Keratinocyte (primary cell): Measurements from ENCODE around the gene INPP5B. TPM values are rescaled to one million over a fixed set of nuclear protein-coding genes. Genes with fewer than 3 reads are reported as not detected.

ENCODE experiments used
- DNase-seq: peaks from one replicate; pipeline ENCODE4 v3.0.0-alpha.2; 2011; ENCODE audit warnings: low read depth, missing footprints, low spot score
- FAIRE-seq: peaks from 2 replicates; lab custom pipeline; 2011; peaks lifted over from hg19 to GRCh38; lab: Jason Lieb, UNC
- H2AFZ ChIP-seq: 2 replicates; pipeline ENCODE4 v1.6.0; 2012; ENCODE audit warnings: low read length, control low read depth, inconsistent platforms; ENCODE audit not compliant: control insufficient read depth
- H3K27ac ChIP-seq: 2 replicates; pipeline ENCODE4 v1.5.1; 2011; ENCODE audit warnings: low read length; ENCODE audit not compliant: control insufficient read depth, insufficient read depth
- H3K27me3 ChIP-seq: 3 replicates; pipeline ENCODE4 v1.6.0; 2011; ENCODE audit warnings: low read length; ENCODE audit not compliant: control insufficient read depth, insufficient read depth; ENCODE audit errors: extremely low read depth
- H3K36me3 ChIP-seq, 2 experiments: 2 replicates in 1 of 2; 3 replicates in 1 of 2; pipeline ENCODE4 v1.5.1; 2011; ENCODE audit warnings: low read length in 2 of 2, mild to moderate bottlenecking in 1 of 2; ENCODE audit not compliant: control insufficient read depth in 2 of 2, insufficient read depth in 2 of 2; ENCODE audit errors: extremely low read depth in 1 of 2
- H3K4me1 ChIP-seq: 3 replicates; pipeline ENCODE4 v1.5.1; 2011; ENCODE audit warnings: low read length; ENCODE audit not compliant: control insufficient read depth, insufficient read depth; ENCODE audit errors: extremely low read depth
- H3K4me2 ChIP-seq: 3 replicates; pipeline ENCODE4 v1.6.0; 2011; ENCODE audit warnings: low read depth, low read length; ENCODE audit not compliant: control insufficient read depth, insufficient read depth; ENCODE audit errors: extremely low read depth
- H3K4me3 ChIP-seq, 3 experiments: fragments of 200-600 bp in 1 of 3; sonication (generic) in 1 of 3; 2 replicates in 2 of 3; 3 replicates in 1 of 3; pipeline ENCODE4 v1.5.1; 2011 to 2016; ENCODE audit warnings: low read length in 3 of 3, mild to moderate bottlenecking in 3 of 3, control low read depth in 2 of 3, inconsistent platforms in 1 of 3, low read depth in 1 of 3, mixed read lengths in 1 of 3, mixed run types in 1 of 3, moderate library complexity in 1 of 3; ENCODE audit not compliant: control insufficient read depth in 2 of 3, insufficient read depth in 2 of 3; ENCODE audit errors: extremely low read depth in 1 of 3
- H3K79me2 ChIP-seq: 2 replicates; pipeline ENCODE4 v1.6.0; 2012; ENCODE audit warnings: low read length; ENCODE audit not compliant: control insufficient read depth, insufficient read depth
- H3K9ac ChIP-seq: 3 replicates; pipeline ENCODE4 v1.6.0; 2011; ENCODE audit warnings: low read length; ENCODE audit not compliant: control insufficient read depth, insufficient read depth; ENCODE audit errors: extremely low read depth
- H3K9me1 ChIP-seq: 3 replicates; pipeline ENCODE4 v1.6.0; 2011; ENCODE audit warnings: low read length; ENCODE audit not compliant: control insufficient read depth, insufficient read depth; ENCODE audit errors: extremely low read depth
- H3K9me3 ChIP-seq: 2 replicates; pipeline ENCODE4 v1.5.1; 2012; ENCODE audit warnings: low read depth, low read length; ENCODE audit not compliant: control insufficient read depth
- H4K20me1 ChIP-seq: 3 replicates; pipeline ENCODE4 v1.6.0; 2011; ENCODE audit warnings: low read length; ENCODE audit not compliant: control insufficient read depth, insufficient read depth; ENCODE audit errors: extremely low read depth
- CTCF ChIP-seq, 3 experiments: IDR thresholded peaks in 1 of 3; conservative IDR thresholded peaks in 1 of 3; optimal IDR thresholded peaks in 1 of 3; 2 replicates in 2 of 3; 3 replicates in 1 of 3; pipeline versions ENCODE3 to v1.5.1; 2011; ENCODE audit warnings: low read length in 3 of 3, mild to moderate bottlenecking in 3 of 3, moderate library complexity in 2 of 3, control low read depth in 1 of 3, inconsistent platforms in 1 of 3; ENCODE audit not compliant: insufficient read depth in 2 of 3; ENCODE audit errors: extremely low read depth in 1 of 3
- EZH2 ChIP-seq: IDR thresholded peaks from one replicate; pipeline ENCODE4 v1.6.1; 2012; ENCODE audit warnings: inconsistent platforms, mild to moderate bottlenecking, low read length, moderate library complexity
- dilution Hi-C: fragments of 300-500 bp; cut with MboI; formaldehyde crosslinking; loops from one replicate; pipeline ENCODE4 v1.7.0; 2020; ENCODE audit warnings: low sequenced_read_pairs; ENCODE audit not compliant: extremely low pct_ligation_motif_present
- polyA plus RNA-seq, 5 experiments: library from polyadenylated mRNA; depleted of rRNA in 3 of 5; stranded (reverse) in 3 of 5; stranded (forward) in 1 of 5; unstranded in 1 of 5; fragments of >200 nt; gene quantifications; 1 replicate in 1 of 5; 2 replicates in 3 of 5; 3 replicates in 1 of 5; pipeline versions ENCODE4 v1.2.1 to v1.2.3, GENCODE V29; 2011 to 2012; ENCODE audit warnings: missing spikeins in 2 of 5, low read depth in 1 of 5, low replicate concordance in 1 of 5

Gene INPP5B
- polyA plus RNA-seq, 1 donor (not counting 4 experiments of a cell fraction or from before 2014, with no cell fraction given): 6.4 TPM

DNA sequence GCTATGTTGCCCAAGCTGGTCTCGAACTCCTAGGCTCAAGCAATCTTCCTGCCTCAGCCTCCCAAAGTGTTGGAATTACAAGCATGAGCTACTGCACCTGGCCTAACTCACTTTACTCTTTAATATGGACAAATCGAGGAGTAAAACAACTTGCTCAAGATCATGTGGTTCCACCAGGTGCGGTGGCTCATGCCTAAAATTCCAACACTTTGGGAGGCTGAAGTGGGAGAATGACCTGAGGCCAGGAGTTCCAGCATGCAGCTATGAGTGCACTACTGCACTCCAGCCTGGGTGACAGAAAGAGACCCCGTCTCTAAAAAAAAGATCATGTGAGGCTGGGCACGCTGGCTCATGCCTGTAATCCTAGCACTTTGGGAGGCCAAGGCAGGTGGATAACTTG is 2.0 kb downstream of the INPP5B start:
- Histone ChIP-seq H4K20me1 (no peaks in the 10 kb centered on the region), H3K36me3 (no peaks in the 10 kb centered on the region), H3K27me3 (no peaks in the 10 kb centered on the region), H3K4me2 (no peak overlapping the region), H3K27ac (no peak overlapping the region), H3K9me1 (no peaks in the 10 kb centered on the region), H3K4me1 (no peaks in the 10 kb centered on the region), H3K4me3 (no peak overlapping the region), H3K79me2 (no peaks in the 10 kb centered on the region), H2AFZ (no peak overlapping the region), H3K9me3 (no peaks in the 10 kb centered on the region), H3K9ac (no peak overlapping the region)
- DNase-seq: no peak
- no peak for FAIRE-seq
- TF ChIP-seq EZH2 (no peak), CTCF (optimal IDR thresholded peaks at IDR 0.05 in 1 of 3, IDR thresholded peaks at IDR 0.05 in 1 of 3, conservative IDR thresholded peaks at IDR 0.05 in 1 of 3; ENCODE audit: extremely low read depth in 1 of 3, insufficient read depth in 2 of 3, low read length in 3 of 3) (no peak)
- dilution Hi-C loops: no loop called here

DNA sequence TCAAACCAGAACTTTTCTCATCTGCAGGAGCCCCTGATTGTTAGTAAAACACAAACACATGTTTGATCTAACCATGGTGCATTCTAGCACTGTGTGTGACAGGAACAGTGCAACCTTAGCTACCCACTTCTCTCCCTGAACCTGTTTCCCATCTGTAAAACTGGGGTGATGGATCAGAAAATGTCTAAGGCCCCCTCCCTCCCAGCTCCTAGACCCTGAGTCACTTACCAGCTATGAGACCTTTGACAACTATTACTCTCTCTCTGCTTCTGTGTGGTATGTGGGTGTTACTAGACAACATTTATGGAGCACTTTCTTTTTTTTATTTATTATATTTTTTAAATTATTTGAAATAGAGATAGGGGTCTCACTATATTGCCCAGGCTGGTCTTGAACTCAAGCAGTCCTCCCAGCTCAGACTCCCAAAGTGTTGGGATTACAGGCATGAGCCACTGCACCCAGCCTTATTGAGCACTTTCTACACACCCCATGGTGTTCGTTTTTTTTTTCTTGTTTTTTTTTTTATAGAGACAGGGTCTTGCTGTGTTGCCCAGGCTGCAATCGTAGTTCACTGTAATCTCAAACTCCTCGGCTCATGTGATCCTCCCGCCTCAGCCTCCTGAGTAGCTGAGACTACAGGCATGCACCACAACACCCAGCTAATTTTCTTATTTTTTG is 2.6 kb downstream of the INPP5B start:
- no peak overlapping the region for H3K27ac ChIP-seq
- no peak overlapping the region for H2AFZ ChIP-seq
- H3K36me3 ChIP-seq: no peaks in the 10 kb centered on the region
- H3K9me3 ChIP-seq: no peaks in the 10 kb centered on the region
- H4K20me1 ChIP-seq: no peaks in the 10 kb centered on the region
- H3K4me2 ChIP-seq: no peak overlapping the region
- no peak for DNase-seq
- no peaks in the 10 kb centered on the region for H3K27me3 ChIP-seq
- no peaks in the 10 kb centered on the region for H3K9me1 ChIP-seq
- no peaks in the 10 kb centered on the region for H3K4me1 ChIP-seq
- TF ChIP-seq CTCF (optimal IDR thresholded peaks at IDR 0.05 in 1 of 3, IDR thresholded peaks at IDR 0.05 in 1 of 3, conservative IDR thresholded peaks at IDR 0.05 in 1 of 3; ENCODE audit: extremely low read depth in 1 of 3, insufficient read depth in 2 of 3, low read length in 3 of 3): no peak
- no peak for TF ChIP-seq EZH2
- no peak for FAIRE-seq
- H3K9ac ChIP-seq: no peak overlapping the region
- no peak overlapping the region for H3K4me3 ChIP-seq
- dilution Hi-C loops: no loop called here
- H3K79me2 ChIP-seq: no peaks in the 10 kb centered on the region
